Esophagus muscularis mucosa (tissue), 4 donors: ENCODE results near the gene NUCKS1. TPM values are rescaled to one million over a fixed set of nuclear protein-coding genes. Genes with fewer than 3 reads are reported as not detected.

ENCODE experiments used
- DNase-seq: peaks from one replicate; pipeline ENCODE4 v3.0.0-alpha.2; 2017; ENCODE audit errors: extremely low spot score
- H3K27ac ChIP-seq, 4 donors: fragments of 200-600 bp; sonication (generic); replicated peaks in 1 of 4; 1 replicate in 3 of 4; 2 replicates in 1 of 4; pipeline ENCODE4 v1.5.1; 2016 to 2019; ENCODE audit warnings: mild to moderate bottlenecking in 1 of 4
- H3K27me3 ChIP-seq, 4 donors: fragments of 200-600 bp; sonication (generic); one replicate each; pipeline versions ENCODE4 v1.5.1 to v1.6.0; 2016 to 2019
- H3K36me3 ChIP-seq, 4 donors: fragments of 200-600 bp; sonication (generic); one replicate each; pipeline ENCODE4 v1.5.1; 2016 to 2019
- H3K4me1 ChIP-seq, 4 donors: fragments of 200-600 bp; sonication (generic); one replicate each; pipeline ENCODE4 v1.5.1; 2016 to 2019
- H3K4me3 ChIP-seq, 4 donors: fragments of 200-600 bp; sonication (generic); 1 replicate in 2 of 4; 2 replicates in 2 of 4; pipeline ENCODE4 v1.5.1; 2016 to 2019; ENCODE audit warnings: mild to moderate bottlenecking in 4 of 4, moderate library complexity in 1 of 4
- H3K9me3 ChIP-seq, 4 donors: fragments of 200-600 bp; sonication (generic); 1 replicate in 3 of 4; 2 replicates in 1 of 4; pipeline ENCODE4 v1.5.1; 2016 to 2019
- EP300 ChIP-seq: sonication (generic); formaldehyde crosslinking; IDR thresholded peaks from one replicate; pipeline ENCODE4 v1.6.1; 2017; ENCODE audit warnings: antibody characterized with exemption
- POLR2A ChIP-seq: fragments of 450-650 bp; IDR thresholded peaks from one replicate; pipeline ENCODE4 v1.6.1; 2017; ENCODE audit warnings: antibody characterized with exemption, moderate library complexity, mild to moderate bottlenecking, low read depth
- POLR2AphosphoS5 ChIP-seq, 2 donors: sonication (generic); formaldehyde crosslinking; IDR thresholded peaks; one replicate each; pipeline ENCODE4 v1.6.1; 2017; ENCODE audit warnings: antibody characterized with exemption in 2 of 2
- WGBS: methylation state at CpG from one replicate; pipeline ENCODE4 v1.1.5; 2018; 5-methylcytosine and 5-hydroxymethylcytosine counted together
- intact Hi-C: fragments of 100-400 bp; cut with DNase I; formaldehyde crosslinking; loops from one replicate; pipeline ENCODE4 v1.15.1; 2023
- total RNA-seq, 4 donors: library from RNA; depleted of rRNA; stranded (reverse); fragments of >200 nt; gene quantifications; one replicate each; pipeline versions ENCODE4 v1.1.0 to v1.2.1, GENCODE V29; 2016
- TF ChIP-seq, protein P1 (sequence below), 3 experiments: fragments of 200-600 bp in 2 of 3; fragments of 450-650 bp in 1 of 3; sonication (generic) in 2 of 3; IDR thresholded peaks; one replicate each; pipeline ENCODE4 v1.5.1; 2017 to 2019; ENCODE audit warnings: antibody characterized with exemption in 3 of 3, mild to moderate bottlenecking in 2 of 3, moderate library complexity in 1 of 3

NUCKS1 gene
- total RNA-seq, 4 donors from 2014 or later, result 111 to 120 (median 116) TPM

DNA sequence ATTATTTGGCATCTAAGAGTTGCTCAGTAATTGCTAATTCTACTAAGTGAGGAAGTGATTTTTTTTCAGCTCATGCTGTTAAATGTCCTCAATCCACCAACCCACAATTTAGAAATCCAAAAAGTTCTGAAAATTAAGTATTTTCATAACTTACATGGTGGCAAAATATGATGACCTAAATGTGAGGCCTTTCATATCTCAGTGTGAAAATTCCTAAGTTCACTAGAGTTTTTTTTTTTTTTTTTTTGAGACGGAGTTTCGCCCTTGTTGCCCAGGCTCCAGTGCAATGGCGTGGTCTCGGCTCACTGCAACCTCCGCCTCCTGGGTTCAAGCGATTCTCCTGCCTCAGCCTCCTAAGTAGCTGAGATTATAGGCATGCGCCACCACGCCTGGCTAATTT is 5.6 kb downstream of the NUCKS1 start:
- peaks cover 46 to 82% (median 73%) of the 10 kb centered on the region in 4 donors for H3K4me1 ChIP-seq
- no peak overlapping the region for H3K4me3 ChIP-seq
- no peak overlapping the region for H3K27ac ChIP-seq
- TF ChIP-seq POLR2A, result no peak
- no peak for TF ChIP-seq POLR2AphosphoS5 (IDR thresholded peaks at IDR 0.05)
- TF ChIP-seq, protein P1, sequence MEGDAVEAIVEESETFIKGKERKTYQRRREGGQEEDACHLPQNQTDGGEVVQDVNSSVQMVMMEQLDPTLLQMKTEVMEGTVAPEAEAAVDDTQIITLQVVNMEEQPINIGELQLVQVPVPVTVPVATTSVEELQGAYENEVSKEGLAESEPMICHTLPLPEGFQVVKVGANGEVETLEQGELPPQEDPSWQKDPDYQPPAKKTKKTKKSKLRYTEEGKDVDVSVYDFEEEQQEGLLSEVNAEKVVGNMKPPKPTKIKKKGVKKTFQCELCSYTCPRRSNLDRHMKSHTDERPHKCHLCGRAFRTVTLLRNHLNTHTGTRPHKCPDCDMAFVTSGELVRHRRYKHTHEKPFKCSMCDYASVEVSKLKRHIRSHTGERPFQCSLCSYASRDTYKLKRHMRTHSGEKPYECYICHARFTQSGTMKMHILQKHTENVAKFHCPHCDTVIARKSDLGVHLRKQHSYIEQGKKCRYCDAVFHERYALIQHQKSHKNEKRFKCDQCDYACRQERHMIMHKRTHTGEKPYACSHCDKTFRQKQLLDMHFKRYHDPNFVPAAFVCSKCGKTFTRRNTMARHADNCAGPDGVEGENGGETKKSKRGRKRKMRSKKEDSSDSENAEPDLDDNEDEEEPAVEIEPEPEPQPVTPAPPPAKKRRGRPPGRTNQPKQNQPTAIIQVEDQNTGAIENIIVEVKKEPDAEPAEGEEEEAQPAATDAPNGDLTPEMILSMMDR (IDR thresholded peaks at IDR 0.05), result no peak
- no peak for TF ChIP-seq EP300
- peaks cover 0 to 4% (median 2%) of the 10 kb centered on the region in 4 donors for H3K36me3 ChIP-seq
- no peak for DNase-seq
- WGBS, result 96% methylated on average over 8 of the region's 8 CpGs
- intact Hi-C loops, result no loop called here
- H3K9me3 ChIP-seq, result no peaks in the 10 kb centered on the region
- no peaks in the 10 kb centered on the region for H3K27me3 ChIP-seq

DNA sequence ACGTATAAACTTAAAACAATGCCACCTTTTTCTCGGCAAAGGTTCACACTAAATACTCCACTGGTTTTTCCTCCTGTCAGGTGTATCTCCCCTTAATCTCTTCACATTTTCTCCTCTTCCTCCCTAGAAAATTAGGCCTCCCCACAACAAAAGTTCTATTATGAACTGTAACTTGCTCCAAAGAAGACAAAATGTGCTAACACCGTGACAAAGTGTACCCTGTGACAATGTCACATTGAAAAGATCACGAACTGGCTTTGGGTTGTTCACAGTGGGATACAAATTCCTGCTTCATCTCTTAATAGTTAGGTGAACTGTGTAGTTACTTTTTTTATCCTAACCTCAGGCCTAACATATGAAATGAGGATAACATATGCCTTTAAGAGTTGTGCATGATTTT is 6.0 kb downstream of the NUCKS1 start:
- no peak for DNase-seq
- no peaks in the 10 kb centered on the region for H3K9me3 ChIP-seq
- peaks cover 46 to 86% (median 77%) of the 10 kb centered on the region in 4 donors for H3K4me1 ChIP-seq

DNA sequence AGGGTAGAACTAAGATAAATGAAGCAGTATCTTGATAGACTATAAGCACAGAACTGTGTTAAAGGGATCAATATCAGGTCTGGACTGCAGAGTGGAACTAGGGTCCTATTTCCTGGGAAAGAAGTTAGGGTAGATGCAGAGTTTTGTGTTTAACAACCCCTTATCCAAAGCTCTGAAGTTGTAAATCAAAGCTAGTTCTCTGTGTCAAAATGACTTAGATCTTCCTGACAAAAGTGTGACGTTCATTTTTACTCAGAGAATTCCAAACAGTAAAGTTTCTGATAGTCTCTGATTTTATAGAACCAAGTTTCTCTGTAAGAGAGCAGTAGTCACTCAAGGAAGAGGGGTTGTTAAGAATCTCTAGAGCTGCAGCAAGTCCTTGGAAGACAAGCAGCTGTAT is 8.3 kb downstream of the NUCKS1 start:
- Histone ChIP-seq H3K4me3 (no peak overlapping the region), H3K27ac (no peak overlapping the region), H3K36me3 (peaks cover 0 to 7% (median 2%) of the 10 kb centered on the region in 4 donors), H3K4me1 (peaks cover 31 to 89% (median 77%) of the 10 kb centered on the region in 4 donors), H3K9me3 (no peaks in the 10 kb centered on the region), H3K27me3 (no peaks in the 10 kb centered on the region)
- no peak for DNase-seq
- no peak for TF ChIP-seq POLR2AphosphoS5 (IDR thresholded peaks at IDR 0.05)
- TF ChIP-seq POLR2A, result no peak
- no peak for TF ChIP-seq EP300
- TF ChIP-seq, protein P1 (IDR thresholded peaks at IDR 0.05), result no peak
- intact Hi-C loops, result no loop called here
- 31% methylated on average over 1 of the region's 1 CpG for WGBS

More for the DNA sequence above, 6.0 kb downstream of the NUCKS1 start:
- WGBS, result 69% methylated on average over 4 of the region's 4 CpGs
- Histone ChIP-seq H3K27ac (no peak overlapping the region), H3K27me3 (no peaks in the 10 kb centered on the region), H3K36me3 (peaks cover 0 to 4% (median 2%) of the 10 kb centered on the region in 4 donors), H3K4me3 (no peak overlapping the region)
- no peak for TF ChIP-seq POLR2AphosphoS5 (IDR thresholded peaks at IDR 0.05)
- TF ChIP-seq, protein P1 (IDR thresholded peaks at IDR 0.05), result no peak
- intact Hi-C loops, result no loop called here

DNA sequence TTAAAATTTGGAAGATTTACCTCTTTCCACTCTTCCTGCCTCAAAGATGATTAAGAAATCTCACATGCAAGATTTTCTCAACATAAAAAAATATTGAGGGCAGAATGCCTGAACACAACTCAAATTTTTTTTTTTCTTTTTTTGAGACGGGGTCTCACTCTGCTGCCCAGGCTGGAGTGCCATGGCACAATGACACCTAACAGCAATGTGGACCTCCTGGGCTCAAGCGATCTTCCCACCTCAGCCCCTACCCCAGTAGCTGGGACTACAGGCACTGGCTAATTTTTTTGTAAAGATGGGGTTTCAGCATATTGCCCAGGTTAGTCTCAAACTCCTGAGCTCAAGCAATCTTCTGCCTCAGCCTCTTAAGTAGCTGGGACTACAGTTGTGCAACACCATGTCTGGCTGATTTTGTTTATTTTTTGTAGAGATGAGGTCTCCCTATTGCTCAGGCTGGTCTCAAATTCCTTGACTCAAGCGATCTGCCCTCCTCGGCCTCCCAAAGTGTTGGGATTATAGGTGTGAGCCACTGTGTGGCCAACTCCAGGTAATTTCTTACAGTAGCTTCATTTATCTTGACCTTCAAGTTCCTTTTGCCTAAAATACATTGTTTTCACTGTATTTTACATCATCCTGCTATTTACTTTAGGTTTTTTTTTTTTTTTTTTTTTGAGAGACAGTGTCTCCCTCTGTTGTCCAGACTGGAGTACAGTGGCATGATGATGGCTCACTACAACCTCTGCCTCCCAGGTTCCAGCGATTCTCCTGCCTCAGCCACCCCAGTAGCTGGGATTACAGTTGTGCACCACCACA is 10.4 kb downstream of the NUCKS1 start:
- peak overlapping the region in 1 of 4 donors; percentile 14 for H3K27ac ChIP-seq
- H3K27me3 ChIP-seq, result no peaks in the 10 kb centered on the region
- H3K9me3 ChIP-seq, result no peaks in the 10 kb centered on the region
- TF ChIP-seq, protein P1 (IDR thresholded peaks at IDR 0.05), result no peak
- TF ChIP-seq EP300, result no peak
- no peak for TF ChIP-seq POLR2AphosphoS5 (IDR thresholded peaks at IDR 0.05)
- TF ChIP-seq POLR2A, result no peak
- DNase-seq, result no peak
- peaks cover 14 to 86% (median 62%) of the 10 kb centered on the region in 4 donors for H3K4me1 ChIP-seq
- peaks cover 0 to 16% (median 7%) of the 10 kb centered on the region in 4 donors for H3K36me3 ChIP-seq
- intact Hi-C loops, result no loop called here
- 69% methylated on average over 5 of the region's 5 CpGs for WGBS
- no peak overlapping the region for H3K4me3 ChIP-seq
